Pancreas (tissue), 10 donors: ENCODE measurements around the gene FFAR3. TPM values are rescaled to one million over a fixed set of nuclear protein-coding genes. Genes with fewer than 3 reads are reported as not detected.
"Not testable (repeated sequence)": the region's sequence is repeated elsewhere in the genome, so short reads cannot be mapped to it uniquely, and the experiment has no call there.

ENCODE experiments used
- ATAC-seq, 4 donors: fragments of 200-7000 bp; cut with Tn5 transposase; one replicate each; pipeline versions ENCODE4 v1.8.0 to v1.9.1; 2020; ENCODE audit warnings: mild to moderate bottlenecking in 4 of 4, moderate library complexity in 4 of 4
- DNase-seq, 6 donors: peaks; one replicate each; pipeline ENCODE4 v3.0.0-alpha.2; 2020
- FAIRE-seq: peaks from 2 replicates; lab custom pipeline; 2012; peaks lifted over from hg19 to GRCh38; lab: Jason Lieb, UNC
- H3K27ac ChIP-seq, 4 donors: fragments of 200-600 bp; sonication (generic); 1 replicate in 3 of 4; 2 replicates in 1 of 4; pipeline versions ENCODE4 v1.5.0 to v1.8.0; 2020
- H3K27me3 ChIP-seq, 4 donors: fragments of 200-600 bp; one replicate each; pipeline ENCODE4 v1.8.0; 2021
- H3K36me3 ChIP-seq, 3 donors: fragments of 200-600 bp; sonication (generic) in 1 of 3; one replicate each; pipeline versions ENCODE4 v1.5.0 to v1.8.0; 2020 to 2021
- H3K4me1 ChIP-seq, 3 donors: fragments of 200-600 bp; one replicate each; pipeline ENCODE4 v1.8.0; 2021
- H3K4me3 ChIP-seq, 4 donors: fragments of 200-600 bp; sonication (generic) in 2 of 4; one replicate each; pipeline versions ENCODE4 v1.5.0 to v1.8.0; 2020 to 2021
- H3K9me3 ChIP-seq, 4 donors: fragments of 200-600 bp; one replicate each; pipeline ENCODE4 v1.8.0; 2021
- CTCF ChIP-seq, 4 donors: fragments of 200-600 bp; sonication (generic) in 3 of 4; IDR thresholded peaks; one replicate each; pipeline versions ENCODE4 v1.5.0 to v1.8.0; 2021; ENCODE audit warnings: antibody characterized with exemption in 4 of 4
- WGBS, 2 donors: extraction: QIAGEN DNeasy Blood & Tissue Kit; methylation state at CpG; one replicate each; pipeline ENCODE4 v1.1.7; 2013; 5-methylcytosine and 5-hydroxymethylcytosine counted together
- intact Hi-C, 3 donors: fragments of 100-400 bp; cut with DNase I; formaldehyde crosslinking; loops; one replicate each; pipeline versions ENCODE4 v1.11.1 to v1.14.2; 2022
- polyA plus RNA-seq, 2 donors: library from polyadenylated mRNA; stranded (reverse); fragments of 200-250 nt; gene quantifications; one replicate each; pipeline ENCODE4 v1.2.3, GENCODE V29; 2013
- total RNA-seq, 6 donors: library from RNA; stranded (reverse); fragmentation: NEBNext Ultra II Directional in 4 of 6; extraction: Animal tissue kit (Norgen Biotek cat#: 25700) in 4 of 6; gene quantifications; one replicate each; pipeline versions ENCODE4 v1.2.1 to v1.2.4, GENCODE V29; 2021 to 2023
- donor health status: healthy with polysubstance abuse.
- donor health status: DM: no; HTN: no; CAD: no; lungs with moderate emphysema.
- donor health status: DM: no; HTN: no; CAD: no.
- donor health status: control.
- donor health status: control.
- donor health status: Bipolar disorder and iron deficiency.
- donor health status: DM: yes; HTN: yes; CAD: no.
- donor health status: DM: no; HTN: no; CAD: no.
- donor health status: DM: no; HTN: no; CAD: no.
- donor health status: DM: yes; HTN: yes; CAD: no.

FFAR3 gene
- total and polyA plus RNA-seq, 8 donors: 0.09 to 2.7 (median 0.34) TPM; not detected in 1

- DNase-seq: no peak
- Histone ChIP-seq H3K4me1 (peaks cover 0 to 8% (median 0%) of the 10 kb centered on the region in 3 donors), H3K36me3 (no peaks in the 10 kb centered on the region), H3K27ac (no peak overlapping the region), H3K4me3 (no peak overlapping the region), H3K9me3 (no peaks in the 10 kb centered on the region), H3K27me3 (no peaks in the 10 kb centered on the region)
- intact Hi-C loops: no loop called here
- ATAC-seq: no peak
- 84 to 85% methylated on average over 10 of the region's 10 CpGs for WGBS, 2 donors
- no peak for TF ChIP-seq CTCF (IDR thresholded peaks at IDR 0.05)
- no peak for FAIRE-seq
Measured at GRCh38 chr19:35399948-35400772, 41.9 kb downstream of the FFAR3 start.

- FAIRE-seq (no peak), DNase-seq (no peak), ATAC-seq (no peak)
- no peak overlapping the region for H3K27ac ChIP-seq
- intact Hi-C loops: no loop called here
- H3K27me3 ChIP-seq: no peaks in the 10 kb centered on the region
- WGBS, 2 donors: 93% methylated on average over 7 of the region's 7 CpGs
- peaks cover 0 to 4% (median 0%) of the 10 kb centered on the region in 3 donors for H3K4me1 ChIP-seq
- no peak for TF ChIP-seq CTCF (IDR thresholded peaks at IDR 0.05)
- no peaks in the 10 kb centered on the region for H3K9me3 ChIP-seq
- no peaks in the 10 kb centered on the region for H3K36me3 ChIP-seq
- no peak overlapping the region for H3K4me3 ChIP-seq
Measured at GRCh38 chr19:35400773-35401100, 42.5 kb downstream of the FFAR3 start.

GRCh38 chr19:35401416-35401815, 43.2 kb downstream of the FFAR3 start:
- H3K9me3 ChIP-seq, H3K27ac ChIP-seq, H3K4me3 ChIP-seq, ATAC-seq, H3K4me1 ChIP-seq, DNase-seq, H3K27me3 ChIP-seq, H3K36me3 ChIP-seq, FAIRE-seq, intact Hi-C loops: not testable (repeated sequence)
- 88 to 92% methylated on average over 9 of the region's 9 CpGs for WGBS, 2 donors

- no peaks in the 10 kb centered on the region for H3K9me3 ChIP-seq
- no peak overlapping the region for H3K4me3 ChIP-seq
- TF ChIP-seq CTCF (IDR thresholded peaks at IDR 0.05): no peak
- intact Hi-C loops: no loop called here
- DNase-seq (no peak), ATAC-seq (peak in 2 of 4 donors; percentile 57 to 71), FAIRE-seq (no peak)
- no peaks in the 10 kb centered on the region for H3K27me3 ChIP-seq
- H3K36me3 ChIP-seq: no peaks in the 10 kb centered on the region
- H3K4me1 ChIP-seq: no peaks in the 10 kb centered on the region
- H3K27ac ChIP-seq: no peak overlapping the region
- 85 to 88% methylated on average over 8 of the region's 8 CpGs for WGBS, 2 donors
Measured at GRCh38 chr19:35403116-35403760, 45.0 kb downstream of the FFAR3 start.

GRCh38 chr19:35404879-35405622, 46.8 kb downstream of the FFAR3 start:
- no peaks in the 10 kb centered on the region for H3K27me3 ChIP-seq
- no peaks in the 10 kb centered on the region for H3K9me3 ChIP-seq
- 78 to 87% methylated on average over 11 of the region's 11 CpGs for WGBS, 2 donors
- no peaks in the 10 kb centered on the region for H3K36me3 ChIP-seq
- H3K4me1 ChIP-seq: no peaks in the 10 kb centered on the region
- ATAC-seq (peak in 2 of 4 donors; percentile 46 to 54), DNase-seq (peak in 1 of 6 donors; percentile 51), FAIRE-seq (no peak)
- TF ChIP-seq CTCF (IDR thresholded peaks at IDR 0.05): no peak
- no peak overlapping the region for H3K27ac ChIP-seq
- intact Hi-C loops: no loop called here
- no peak overlapping the region for H3K4me3 ChIP-seq
